ENCODE data around the gene ZNF488. TPM values are rescaled to one million over a fixed set of nuclear protein-coding genes. Genes with fewer than 3 reads are reported as not detected.

The ZNF488 gene
- total and polyA plus RNA-seq, 2 experiments from 2014 or later = 0.15 to 1.2 TPM

DNA sequence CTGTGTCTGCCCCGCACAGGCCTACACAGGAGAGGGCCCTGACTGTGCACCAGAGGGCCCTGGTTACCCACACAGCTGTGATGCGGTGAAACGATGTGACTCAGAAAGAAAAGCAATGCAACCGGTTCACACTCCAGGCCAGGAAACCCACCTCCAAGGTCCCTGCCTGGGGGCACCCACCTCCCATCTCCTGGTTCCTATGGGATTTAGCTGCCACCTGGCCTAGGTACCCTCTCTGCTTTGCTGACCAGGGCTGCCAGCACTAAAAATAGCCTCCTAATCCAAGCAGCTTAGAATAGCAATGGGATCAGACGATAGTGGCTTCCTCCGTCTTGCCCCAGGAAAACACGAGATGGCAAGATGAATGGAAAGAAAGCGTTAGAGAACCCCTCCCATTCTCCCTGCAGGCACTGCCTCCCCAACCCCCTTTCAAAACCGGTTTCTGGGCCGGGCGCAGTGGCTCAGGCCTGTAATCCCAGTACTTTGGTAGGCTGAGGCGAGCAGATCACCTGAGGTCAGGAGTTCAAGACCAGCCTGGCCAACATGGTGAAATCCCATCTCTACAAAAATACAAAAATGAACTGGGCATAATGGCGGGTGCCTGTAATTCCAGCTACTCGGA, 23.6 kb downstream of the ZNF488 start:
- DNase-seq (ENCODE audit: low read depth in 1 of 2, low spot score in 1 of 2) = no peak
- TF ChIP-seq, protein P1, sequence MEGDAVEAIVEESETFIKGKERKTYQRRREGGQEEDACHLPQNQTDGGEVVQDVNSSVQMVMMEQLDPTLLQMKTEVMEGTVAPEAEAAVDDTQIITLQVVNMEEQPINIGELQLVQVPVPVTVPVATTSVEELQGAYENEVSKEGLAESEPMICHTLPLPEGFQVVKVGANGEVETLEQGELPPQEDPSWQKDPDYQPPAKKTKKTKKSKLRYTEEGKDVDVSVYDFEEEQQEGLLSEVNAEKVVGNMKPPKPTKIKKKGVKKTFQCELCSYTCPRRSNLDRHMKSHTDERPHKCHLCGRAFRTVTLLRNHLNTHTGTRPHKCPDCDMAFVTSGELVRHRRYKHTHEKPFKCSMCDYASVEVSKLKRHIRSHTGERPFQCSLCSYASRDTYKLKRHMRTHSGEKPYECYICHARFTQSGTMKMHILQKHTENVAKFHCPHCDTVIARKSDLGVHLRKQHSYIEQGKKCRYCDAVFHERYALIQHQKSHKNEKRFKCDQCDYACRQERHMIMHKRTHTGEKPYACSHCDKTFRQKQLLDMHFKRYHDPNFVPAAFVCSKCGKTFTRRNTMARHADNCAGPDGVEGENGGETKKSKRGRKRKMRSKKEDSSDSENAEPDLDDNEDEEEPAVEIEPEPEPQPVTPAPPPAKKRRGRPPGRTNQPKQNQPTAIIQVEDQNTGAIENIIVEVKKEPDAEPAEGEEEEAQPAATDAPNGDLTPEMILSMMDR (IDR thresholded peaks at IDR 0.05; ENCODE audit: low read depth, low read length) = no peak
- Histone ChIP-seq H3K4me3 (no peak overlapping the region), H3K36me3 (no peaks in the 10 kb centered on the region), H3K27ac (no peak overlapping the region), H3K9me3 (ENCODE audit: low read depth) (no peaks in the 10 kb centered on the region), H3K4me1 (ENCODE audit: low read depth) (peaks cover 4% of the 10 kb centered on the region), H3K27me3 (no peaks in the 10 kb centered on the region)

DNA sequence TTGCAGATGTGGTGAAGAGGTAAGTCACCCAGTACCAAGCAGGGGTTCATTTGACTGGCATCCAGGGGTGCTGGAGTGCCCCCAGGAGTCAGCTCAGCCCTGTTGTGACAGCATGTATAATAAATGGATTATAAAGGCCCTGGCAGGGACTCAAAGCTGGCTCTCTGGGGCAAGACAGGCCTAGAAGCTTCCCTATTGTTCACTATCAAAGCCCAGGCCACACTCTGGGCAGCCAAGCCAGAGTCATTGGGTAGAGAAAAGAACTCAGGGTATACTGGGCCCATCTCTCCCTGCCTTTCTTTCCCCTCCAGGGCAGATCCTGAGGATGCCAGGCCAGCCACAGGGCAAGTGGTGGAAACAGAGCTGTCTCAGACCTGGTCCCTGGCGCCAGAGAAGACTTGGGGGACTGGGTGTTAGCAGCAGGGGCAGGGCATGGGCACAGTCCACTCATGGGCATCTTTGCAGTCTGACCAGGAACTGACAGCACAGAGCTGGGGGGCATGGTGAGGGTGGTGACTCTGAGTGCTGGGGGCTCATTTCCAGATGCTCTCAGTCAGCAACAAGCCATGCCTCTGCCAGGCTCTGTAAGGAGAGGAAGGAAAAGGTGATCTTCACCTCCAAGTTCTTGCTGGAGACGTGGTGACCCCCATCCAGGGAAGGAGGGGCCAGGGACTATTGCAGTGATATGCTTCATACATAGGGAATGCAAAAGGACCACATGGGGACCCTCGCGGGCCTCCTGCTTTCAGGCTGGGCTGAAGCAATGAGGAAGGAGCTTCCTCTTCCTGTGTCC, 24.3 kb downstream of the ZNF488 start:
- Histone ChIP-seq H3K27me3 (no peaks in the 10 kb centered on the region), H3K27ac (no peak overlapping the region), H3K4me1 (ENCODE audit: low read depth) (peaks cover 4% of the 10 kb centered on the region), H3K4me3 (no peak overlapping the region), H3K9me3 (ENCODE audit: low read depth) (no peaks in the 10 kb centered on the region), H3K36me3 (no peaks in the 10 kb centered on the region)
- no peak for DNase-seq (ENCODE audit: low read depth in 1 of 2, low spot score in 1 of 2)
- TF ChIP-seq, protein P1 (IDR thresholded peaks at IDR 0.05; ENCODE audit: low read depth, low read length) = no peak

DNA sequence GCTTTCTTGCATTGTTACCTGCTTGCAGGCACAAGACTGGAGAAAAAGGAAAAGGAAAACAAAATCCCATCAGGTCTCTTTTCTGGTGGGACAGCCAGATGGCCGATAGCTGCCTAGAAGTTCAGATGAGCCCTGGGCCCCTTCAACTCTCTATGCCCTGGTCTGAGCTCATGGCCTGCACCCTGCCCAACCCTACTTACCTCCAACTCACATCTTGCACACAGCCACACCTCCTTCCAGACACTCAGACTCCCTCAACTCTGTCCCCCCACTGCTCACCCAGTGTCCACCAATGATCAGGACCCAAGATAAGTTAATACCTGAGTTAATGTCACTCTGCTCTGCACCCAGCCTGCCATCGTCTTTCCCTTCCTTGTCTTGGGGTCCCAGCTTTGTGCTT, 25.0 kb downstream of the ZNF488 start:
- no peaks in the 10 kb centered on the region for H3K9me3 ChIP-seq (ENCODE audit: low read depth)
- no peaks in the 10 kb centered on the region for H3K4me1 ChIP-seq (ENCODE audit: low read depth)
- no peaks in the 10 kb centered on the region for H3K27me3 ChIP-seq
- H3K27ac ChIP-seq = no peak overlapping the region
- DNase-seq (ENCODE audit: low read depth in 1 of 2, low spot score in 1 of 2) = no peak
- TF ChIP-seq, protein P1 (IDR thresholded peaks at IDR 0.05; ENCODE audit: low read depth, low read length) = no peak
- H3K4me3 ChIP-seq = no peak overlapping the region
- H3K36me3 ChIP-seq = no peaks in the 10 kb centered on the region

DNA sequence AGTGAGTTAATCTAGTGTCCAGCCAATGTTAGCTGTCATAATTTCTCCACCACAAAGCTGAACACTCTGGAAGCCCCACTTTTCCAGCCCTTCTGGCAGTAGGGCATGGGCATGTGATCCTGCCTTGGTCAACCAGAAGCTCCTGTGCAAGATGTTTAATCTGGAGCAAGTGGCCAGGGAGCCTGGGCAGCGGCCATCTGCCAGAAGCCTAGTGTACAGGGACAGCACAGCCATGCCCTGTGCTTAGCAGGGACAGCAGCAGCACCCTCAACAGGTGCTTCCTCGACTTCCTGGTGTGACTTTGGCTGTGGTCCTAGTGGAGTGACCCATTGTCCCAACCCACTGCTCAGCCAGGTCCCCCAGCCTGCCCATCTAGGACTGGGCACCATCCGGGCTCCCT, 25.6 kb downstream of the ZNF488 start:
- TF ChIP-seq, protein P1 (IDR thresholded peaks at IDR 0.05; ENCODE audit: low read depth, low read length) = no peak
- no peak for DNase-seq (ENCODE audit: low read depth in 1 of 2, low spot score in 1 of 2)
- Histone ChIP-seq H3K4me1 (ENCODE audit: low read depth) (no peaks in the 10 kb centered on the region), H3K9me3 (ENCODE audit: low read depth) (no peaks in the 10 kb centered on the region), H3K4me3 (no peak overlapping the region), H3K36me3 (no peaks in the 10 kb centered on the region), H3K27me3 (no peaks in the 10 kb centered on the region), H3K27ac (no peak overlapping the region)

DNA sequence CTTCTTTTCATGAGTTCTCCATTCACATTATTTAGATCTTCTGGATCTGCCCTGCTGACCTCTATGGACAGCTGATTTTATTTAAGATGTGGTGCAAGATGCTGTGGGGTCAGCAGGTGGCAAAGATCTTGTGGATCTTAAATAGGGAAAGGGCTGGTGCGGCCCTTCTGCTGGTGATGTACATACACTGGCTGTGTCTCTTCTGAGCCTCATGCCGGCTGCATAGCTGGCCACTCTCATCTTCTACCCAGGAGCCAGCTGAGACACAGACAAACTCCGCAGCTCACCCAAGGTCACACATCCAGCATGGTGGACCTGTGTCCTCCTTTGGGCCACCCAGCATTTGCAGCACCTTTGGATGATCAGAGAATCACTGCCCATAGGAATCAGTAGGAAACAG, 26.2 kb downstream of the ZNF488 start:
- H3K4me1 ChIP-seq (ENCODE audit: low read depth) = no peaks in the 10 kb centered on the region
- no peaks in the 10 kb centered on the region for H3K9me3 ChIP-seq (ENCODE audit: low read depth)
- no peak for DNase-seq (ENCODE audit: low read depth in 1 of 2, low spot score in 1 of 2)
- H3K27ac ChIP-seq = no peak overlapping the region
- no peaks in the 10 kb centered on the region for H3K27me3 ChIP-seq
- H3K36me3 ChIP-seq = no peaks in the 10 kb centered on the region
- TF ChIP-seq, protein P1 (IDR thresholded peaks at IDR 0.05; ENCODE audit: low read depth, low read length) = no peak
- H3K4me3 ChIP-seq = no peak overlapping the region
